GM12892 (cell line): Measurements from ENCODE around the gene HOXB6.

Experiments used
- POLR2AphosphoS5 ChIP-seq: IDR thresholded peaks from 2 replicates; pipeline ENCODE4 v1.6.1; 2011; ENCODE audit warnings: low read depth, low read length, control low read depth
- TAF1 ChIP-seq: IDR thresholded peaks from 2 replicates; pipeline ENCODE4 v1.6.1; 2011; ENCODE audit warnings: low read depth, mild to moderate bottlenecking, control low read depth, low read length, borderline replicate concordance

GRCh38 chr17:48610282-48611211 is 5.8 kb upstream of the HOXB6 start, which contains the start of gene HOXB7:
- TF ChIP-seq POLR2AphosphoS5: no peak
- TF ChIP-seq TAF1: no peak
